ENCODE measurements around the gene ZCCHC7.
"Not testable (repeated sequence)": the region's sequence is repeated elsewhere in the genome, so short reads cannot be mapped to it uniquely, and the experiment has no call there.

Gene ZCCHC7

GRCh38 chr9:37174247-37174646 is 53.9 kb downstream of the ZCCHC7 start:
- DNase-seq (ENCODE audit: low read depth in 2 of 2) = no peak

- DNase-seq (ENCODE audit: low read depth in 2 of 2) = no peak
These were observed 58.4 kb downstream of the ZCCHC7 start for GRCh38 chr9:37178742-37179141.

GRCh38 chr9:37179576-37179975 is 59.2 kb downstream of the ZCCHC7 start:
- no peak for DNase-seq (ENCODE audit: low read depth in 2 of 2)

- DNase-seq (ENCODE audit: low read depth in 2 of 2) = no peak
These were observed 59.8 kb downstream of the ZCCHC7 start for GRCh38 chr9:37180138-37180537.

GRCh38 chr9:37182718-37183117 is 62.3 kb downstream of the ZCCHC7 start:
- no peak for DNase-seq (ENCODE audit: low read depth in 2 of 2)

GRCh38 chr9:37184905-37185867 is 64.8 kb downstream of the ZCCHC7 start:
- DNase-seq (ENCODE audit: low read depth in 2 of 2) = no peak

- DNase-seq (ENCODE audit: low read depth in 2 of 2) = no peak
These were observed 66.9 kb downstream of the ZCCHC7 start for GRCh38 chr9:37187292-37187691.

GRCh38 chr9:37187713-37188439 is 67.5 kb downstream of the ZCCHC7 start:
- DNase-seq (ENCODE audit: low read depth in 2 of 2) = no peak

- DNase-seq (ENCODE audit: low read depth in 2 of 2) = not testable (repeated sequence)
These were observed 70.4 kb downstream of the ZCCHC7 start for GRCh38 chr9:37190739-37191138.

GRCh38 chr9:37191403-37192089 is 71.2 kb downstream of the ZCCHC7 start:
- no peak for DNase-seq (ENCODE audit: low read depth in 2 of 2)

- no peak for DNase-seq (ENCODE audit: low read depth in 2 of 2)
These were observed 72.4 kb downstream of the ZCCHC7 start for GRCh38 chr9:37192803-37193202.

- no peak for DNase-seq (ENCODE audit: low read depth in 2 of 2)
These were observed 77.0 kb downstream of the ZCCHC7 start for GRCh38 chr9:37197158-37198038.

GRCh38 chr9:37198039-37198729 is 77.8 kb downstream of the ZCCHC7 start:
- no peak for DNase-seq (ENCODE audit: low read depth in 2 of 2)

- DNase-seq (ENCODE audit: low read depth in 2 of 2) = no peak
These were observed 78.5 kb downstream of the ZCCHC7 start for GRCh38 chr9:37198831-37199230.

GRCh38 chr9:37200433-37201005 is 80.1 kb downstream of the ZCCHC7 start:
- no peak for DNase-seq (ENCODE audit: low read depth in 2 of 2)

GRCh38 chr9:37201581-37201980 is 81.2 kb downstream of the ZCCHC7 start:
- DNase-seq (ENCODE audit: low read depth in 2 of 2) = no peak

GRCh38 chr9:37202091-37202490 is 81.7 kb downstream of the ZCCHC7 start:
- no peak for DNase-seq (ENCODE audit: low read depth in 2 of 2)

GRCh38 chr9:37203456-37203855 is 83.1 kb downstream of the ZCCHC7 start:
- DNase-seq (ENCODE audit: low read depth in 2 of 2) = not testable (repeated sequence)

GRCh38 chr9:37206121-37206620 is 85.8 kb downstream of the ZCCHC7 start:
- DNase-seq (ENCODE audit: low read depth in 2 of 2) = no peak

All from stimulated activated CD4-positive, alpha-beta T cell treated with anti-CD3 and anti-CD28 coated beads, Interleukin-1b, Interleukin-23, amount 100 ng/mL, for 4 hours (primary cell).